ENCODE results near the gene ZDHHC11. TPM values are rescaled to one million over a fixed set of nuclear protein-coding genes. Genes with fewer than 3 reads are reported as not detected.
A peak's percentile ranks its signal among the peaks of the same experiment; 100 is the strongest.

Gene ZDHHC11, protein sequence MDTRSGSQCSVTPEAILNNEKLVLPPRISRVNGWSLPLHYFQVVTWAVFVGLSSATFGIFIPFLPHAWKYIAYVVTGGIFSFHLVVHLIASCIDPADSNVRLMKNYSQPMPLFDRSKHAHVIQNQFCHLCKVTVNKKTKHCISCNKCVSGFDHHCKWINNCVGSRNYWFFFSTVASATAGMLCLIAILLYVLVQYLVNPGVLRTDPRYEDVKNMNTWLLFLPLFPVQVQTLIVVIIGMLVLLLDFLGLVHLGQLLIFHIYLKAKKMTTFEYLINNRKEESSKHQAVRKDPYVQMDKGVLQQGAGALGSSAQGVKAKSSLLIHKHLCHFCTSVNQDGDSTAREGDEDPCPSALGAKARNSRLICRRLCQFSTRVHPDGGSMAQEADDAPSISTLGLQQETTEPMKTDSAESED
- 0.84 TPM for polyA plus RNA-seq (2013, experiment 1 of 2; ENCODE audit: insufficient read length)
- polyA plus RNA-seq (2013, experiment 2 of 2; ENCODE audit: insufficient read length) = 1.4 TPM

- DNase-seq = no peak
These were observed at the start of gene ZDHHC11 for GRCh38 chr5:850511-851006. Gene ZDHHC11, minus strand, starts transcription at chr5:850986. Its CDS starts 384 bp downstream, at chr5:850602.

DNA sequence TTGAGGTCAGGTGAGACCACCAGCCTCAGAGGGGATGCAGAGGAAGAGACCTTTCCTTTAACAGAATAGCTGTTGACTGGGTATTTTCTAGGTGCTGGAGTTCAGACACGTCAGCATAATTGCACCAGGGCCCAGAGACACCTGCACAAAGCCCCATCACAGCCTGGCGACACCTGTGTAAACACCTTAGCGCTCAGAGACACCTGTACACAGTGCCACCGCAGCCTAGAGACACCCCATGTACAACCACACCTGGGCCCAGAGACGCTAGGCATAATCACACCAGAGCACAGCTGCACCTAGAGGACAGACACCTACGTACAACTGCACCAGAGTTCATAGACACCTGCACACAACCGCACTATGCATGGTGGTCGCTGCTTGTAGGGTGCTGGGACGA, 42.9 kb upstream of the ZDHHC11 start:
- DNase-seq = no peak

GRCh38 chr5:893137-893506, 42.3 kb upstream of the ZDHHC11 start:
- DNase-seq = no peak

- peak; percentile 81 for DNase-seq
These were observed 41.8 kb upstream of the ZDHHC11 start, which contains the start of the genes BRD9 and TRIP13 for GRCh38 chr5:892394-893136. Gene BRD9, minus strand, starts transcription at chr5:892801. Its CDS starts 144 bp downstream, at chr5:892657. Gene TRIP13, plus strand, starts transcription at chr5:892884. Its CDS starts 115 bp downstream, at chr5:892999.

- peak; percentile 6 for DNase-seq
These were observed 41.1 kb upstream of the ZDHHC11 start for GRCh38 chr5:891837-892393.

GRCh38 chr5:891117-891836, 40.5 kb upstream of the ZDHHC11 start:
- DNase-seq = no peak

DNA sequence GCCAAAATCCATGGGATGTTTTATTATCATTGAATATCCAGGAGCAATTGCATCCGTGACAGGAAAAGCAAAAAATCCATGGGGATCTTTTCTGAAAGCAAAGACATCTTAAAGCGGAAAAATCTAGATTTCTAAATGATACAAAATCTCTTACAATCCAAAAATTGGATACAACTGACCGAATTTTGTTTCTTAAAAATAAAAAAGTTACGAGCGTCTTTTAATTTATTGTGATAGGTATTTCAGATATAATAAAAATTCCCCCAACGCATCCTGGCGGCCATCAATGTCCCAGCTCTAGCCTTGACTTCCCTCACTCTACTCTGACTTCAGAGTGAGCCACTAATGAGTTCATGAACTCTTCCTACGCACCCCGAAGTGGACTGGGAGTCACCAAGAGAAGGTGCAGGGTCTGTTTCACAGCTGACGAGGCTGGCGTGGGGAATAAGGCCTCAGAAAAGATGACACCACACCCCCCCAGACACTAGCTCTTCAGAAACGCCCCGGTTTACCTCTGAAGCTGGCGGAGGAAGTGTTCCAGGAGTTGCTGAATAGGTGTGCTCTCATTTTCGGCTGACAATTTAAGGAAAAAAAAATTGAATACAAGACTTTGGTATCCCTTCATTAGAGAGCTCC, 38.4 kb upstream of the ZDHHC11 start:
- DNase-seq = no peak

GRCh38 chr5:888638-889035, 37.9 kb upstream of the ZDHHC11 start:
- DNase-seq = no peak

- no peak for DNase-seq
These were observed 37.3 kb upstream of the ZDHHC11 start for GRCh38 chr5:887947-888637.

GRCh38 chr5:886716-887325, 36.0 kb upstream of the ZDHHC11 start:
- DNase-seq = no peak

DNA sequence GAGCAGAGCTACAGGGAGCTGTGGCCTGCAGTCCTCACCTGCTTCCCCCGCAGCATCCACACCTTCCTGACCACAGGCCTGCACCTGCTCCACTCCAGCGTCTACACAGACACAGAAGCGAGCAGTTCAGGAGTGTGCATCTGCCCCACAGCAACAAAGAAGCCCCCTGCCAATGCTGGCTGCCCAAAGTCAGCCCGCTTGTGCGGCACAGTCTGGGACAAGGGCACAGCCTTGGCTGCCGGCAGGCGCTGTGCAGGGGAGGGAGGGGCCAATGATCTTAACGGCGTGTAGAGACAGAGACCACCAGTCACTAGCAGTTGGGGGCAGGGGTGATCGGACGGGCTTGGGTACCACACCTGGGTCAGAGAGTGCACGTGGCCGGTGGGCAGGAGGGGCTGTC, 35.2 kb upstream of the ZDHHC11 start:
- no peak for DNase-seq

- DNase-seq = no peak
These were observed 34.7 kb upstream of the ZDHHC11 start for GRCh38 chr5:885529-885928.

- no peak for DNase-seq
These were observed 34.3 kb upstream of the ZDHHC11 start for GRCh38 chr5:885127-885442.

DNA sequence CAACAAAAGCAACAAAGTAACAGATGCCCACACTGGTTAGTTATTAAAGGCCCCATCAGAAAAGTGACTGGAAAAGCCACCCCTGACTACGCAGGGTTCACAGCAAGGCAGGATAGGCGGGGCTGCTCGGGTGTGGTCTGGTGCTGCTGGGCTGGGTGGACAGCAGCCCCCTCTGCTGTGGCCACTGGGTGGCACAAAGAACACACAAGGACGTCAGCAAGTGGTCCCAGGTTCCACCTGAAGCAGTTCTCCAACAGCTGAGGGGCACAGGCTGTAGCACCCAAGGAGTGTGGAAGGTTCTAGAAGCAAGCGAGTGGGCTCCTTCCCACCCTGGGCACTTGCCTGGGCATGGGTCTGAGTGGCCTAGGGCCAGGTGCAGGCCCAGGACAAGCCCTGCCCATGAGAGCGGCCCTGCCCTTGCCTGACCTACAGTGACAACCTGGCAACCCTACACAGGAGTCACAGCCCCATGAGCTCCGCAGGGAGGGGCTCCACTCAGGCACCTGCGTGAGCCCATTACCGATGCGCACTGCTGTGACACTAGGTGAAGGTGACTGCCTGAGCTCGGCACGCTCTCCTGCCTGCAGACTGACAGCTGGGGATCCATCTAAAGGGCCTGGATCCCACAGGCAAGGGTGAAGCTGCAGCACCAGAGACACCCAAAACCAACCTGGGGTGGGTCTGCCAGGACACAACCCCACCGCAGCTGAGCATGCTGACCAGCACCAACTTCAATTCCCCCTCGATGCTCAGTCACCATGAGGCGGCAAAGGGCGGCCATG, 33.8 kb upstream of the ZDHHC11 start:
- no peak for DNase-seq

DNA sequence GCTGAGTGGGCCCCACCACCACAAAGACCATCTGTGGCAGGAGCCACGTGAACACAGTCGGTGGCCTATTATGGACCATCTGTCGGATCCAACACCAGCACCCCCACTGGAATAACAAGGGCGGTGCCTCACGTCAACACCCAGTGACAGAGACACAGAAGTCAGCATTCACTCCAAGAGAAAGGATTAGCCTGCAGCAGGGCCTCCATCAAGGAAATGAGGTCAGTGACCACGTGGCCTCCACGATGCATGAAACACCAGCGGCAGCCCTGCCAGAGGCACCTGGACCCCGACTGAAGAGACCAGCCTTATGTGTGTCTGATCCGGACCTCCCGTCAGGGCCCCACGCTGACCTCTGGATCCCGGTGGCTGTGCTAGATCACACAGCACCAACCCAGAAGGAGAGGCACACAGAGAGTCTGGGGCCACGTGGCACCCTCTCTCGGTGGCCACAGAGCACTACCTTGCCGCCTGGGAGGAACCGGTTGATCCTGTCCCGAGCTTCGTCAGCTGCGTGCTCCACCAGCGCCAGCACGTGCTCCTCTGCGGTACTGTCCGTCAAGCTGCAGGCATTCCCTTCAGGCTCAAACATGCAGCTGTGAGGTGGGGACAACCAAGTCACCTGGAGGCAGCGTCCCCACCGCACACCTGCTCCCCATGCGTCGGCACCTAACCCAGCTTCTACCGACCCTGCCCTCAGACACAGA, 32.8 kb upstream of the ZDHHC11 start:
- DNase-seq = no peak

GRCh38 chr5:882253-883183, 31.7 kb upstream of the ZDHHC11 start:
- DNase-seq = no peak

GRCh38 chr5:881551-881935, 30.8 kb upstream of the ZDHHC11 start:
- DNase-seq = no peak

DNA sequence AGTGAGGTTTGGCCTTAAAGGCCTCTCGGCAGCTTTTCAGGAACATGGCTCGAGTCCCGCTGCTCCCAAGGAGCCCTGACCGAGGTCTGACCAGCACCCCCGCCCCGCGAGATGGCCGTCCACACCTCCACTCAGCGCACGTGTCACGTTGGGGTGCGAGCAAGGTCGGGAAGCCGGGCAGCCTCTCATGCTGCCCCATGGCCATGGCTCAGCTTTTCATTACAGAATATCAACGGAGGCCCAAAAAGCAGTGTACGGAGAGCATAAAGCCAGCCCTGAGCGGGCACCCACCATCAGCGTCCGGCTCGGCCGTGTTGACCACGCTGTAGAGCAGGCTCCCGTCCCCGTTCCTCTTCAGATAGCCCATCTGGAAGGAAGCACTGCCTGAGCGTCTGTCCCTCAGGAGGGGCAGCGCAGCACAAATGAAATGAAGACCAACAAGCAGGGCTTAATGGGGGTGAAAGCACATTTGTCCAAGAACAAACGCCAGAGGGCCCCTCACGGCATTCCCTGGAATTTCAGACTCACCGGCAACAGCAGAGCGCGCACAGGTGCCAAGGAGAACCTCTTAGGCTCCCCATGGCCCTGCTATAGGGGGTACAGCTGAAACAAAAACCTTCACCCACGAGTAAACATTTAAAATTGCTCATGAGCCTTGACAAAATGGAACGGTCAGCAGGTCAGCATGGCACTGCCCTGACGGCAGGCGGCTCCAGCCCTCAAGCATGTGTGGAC, 30.2 kb upstream of the ZDHHC11 start:
- no peak for DNase-seq
